Measurements from ENCODE around the gene TENM4. TPM values are rescaled to one million over a fixed set of nuclear protein-coding genes. Genes with fewer than 3 reads are reported as not detected.

TENM4 gene
- total and polyA plus RNA-seq, 10 of the 15 experiments (the other 5 are each of a cell fraction or from before 2014, with no cell fraction given) = 0.03 to 0.12 (median 0.06) TPM; not detected in 7

GRCh38 chr11:78647266-78647915 lies 793.4 kb downstream of the TENM4 start:
- TF ChIP-seq ATF3 (IDR thresholded peaks at IDR 0.05; ENCODE audit: borderline replicate concordance, extremely low read depth, low read depth, low read length) (no peak), RELA (IDR thresholded peaks at IDR 0.05; ENCODE audit: borderline replicate concordance, partially characterized antibody) (no peak), CHD1 (IDR thresholded peaks at IDR 0.05; ENCODE audit: low read depth, low read length) (no peak), ZSCAN29 (IDR thresholded peaks at IDR 0.05) (no peak), ZZZ3 (IDR thresholded peaks at IDR 0.05; ENCODE audit: control insufficient read depth, insufficient read length, low read depth) (no peak), SREBF1 (IDR thresholded peaks at IDR 0.05; ENCODE audit: low read length) (no peak), POLR2AphosphoS5 (IDR thresholded peaks at IDR 0.05; ENCODE audit: low read length) (no peak), GABPA (IDR thresholded peaks at IDR 0.05; ENCODE audit: low read depth) (no peak), ZNF217 (IDR thresholded peaks at IDR 0.05) (no peak), MYB (IDR thresholded peaks at IDR 0.05; ENCODE audit: borderline replicate concordance, low read depth, low read length) (no peak), ZNF24 (IDR thresholded peaks at IDR 0.05) (no peak), RELB (IDR thresholded peaks at IDR 0.05; ENCODE audit: low read depth) (no peak), FOS (IDR thresholded peaks at IDR 0.05; ENCODE audit: borderline replicate concordance, extremely low read depth, insufficient read length) (no peak), STAT3 (IDR thresholded peaks at IDR 0.05; ENCODE audit: low read depth, low read length) (no peak), STAT1 (conservative IDR thresholded peaks at IDR 0.05) (no peak), SMC3 (IDR thresholded peaks at IDR 0.05; ENCODE audit: borderline replicate concordance, low read length) (no peak), IRF5 (IDR thresholded peaks at IDR 0.05; ENCODE audit: borderline replicate concordance) (no peak), RCOR1 (conservative IDR thresholded peaks at IDR 0.05; ENCODE audit: low read depth, low read length) (no peak), JUNB (IDR thresholded peaks at IDR 0.05) (no peak)
- TF ChIP-seq, protein P1, sequence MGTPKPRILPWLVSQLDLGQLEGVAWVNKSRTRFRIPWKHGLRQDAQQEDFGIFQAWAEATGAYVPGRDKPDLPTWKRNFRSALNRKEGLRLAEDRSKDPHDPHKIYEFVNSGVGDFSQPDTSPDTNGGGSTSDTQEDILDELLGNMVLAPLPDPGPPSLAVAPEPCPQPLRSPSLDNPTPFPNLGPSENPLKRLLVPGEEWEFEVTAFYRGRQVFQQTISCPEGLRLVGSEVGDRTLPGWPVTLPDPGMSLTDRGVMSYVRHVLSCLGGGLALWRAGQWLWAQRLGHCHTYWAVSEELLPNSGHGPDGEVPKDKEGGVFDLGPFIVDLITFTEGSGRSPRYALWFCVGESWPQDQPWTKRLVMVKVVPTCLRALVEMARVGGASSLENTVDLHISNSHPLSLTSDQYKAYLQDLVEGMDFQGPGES (IDR thresholded peaks at IDR 0.05) = no peak
- Histone ChIP-seq H3K27ac (ENCODE audit: control insufficient read depth, insufficient read depth) (no peak overlapping the region), H3K79me2 (ENCODE audit: control insufficient read depth, insufficient read depth, low read length) (no peaks in the 10 kb centered on the region), H3K36me3 (ENCODE audit: control insufficient read depth in 2 of 2, insufficient read depth in 2 of 2, low read length in 1 of 2) (no peaks in the 10 kb centered on the region), H3K4me1 (ENCODE audit: control insufficient read depth, insufficient read depth, low read length) (no peaks in the 10 kb centered on the region), H3K9me3 (replicated peaks; ENCODE audit: control insufficient read depth, insufficient read depth, low read length) (no peaks in the 10 kb centered on the region), H4K20me1 (ENCODE audit: control insufficient read depth, insufficient read depth) (no peaks in the 10 kb centered on the region), H3K4me3 (no peak overlapping the region), H2AFZ (ENCODE audit: control insufficient read depth, low read depth, low read length) (no peak overlapping the region), H3K4me2 (ENCODE audit: control insufficient read depth, insufficient read depth) (no peak overlapping the region), H3K27me3 (replicated peaks in 1 of 2; ENCODE audit: control insufficient read depth in 2 of 2, insufficient read depth in 2 of 2, low read length in 1 of 2) (peaks cover 0 to 6% of the 10 kb centered on the region in 2 experiments; a peak in 2 of 4 replicates), H3K9ac (ENCODE audit: control insufficient read depth, insufficient read depth, low read length) (no peak overlapping the region)
- WGBS (ENCODE audit: insufficient coverage, insufficient replicate concordance, low lambda C conversion rate, missing lambda C conversion rate) = 42% methylated on average over 6 of the region's 6 CpGs
- in situ Hi-C loops (cut with MboI) (loop anchor here (10.0 to 25.0 kb wide), 2 partner anchors 427 to 840 kb away; no protein-coding TSS in a partner anchor), intact Hi-C loops (cut with micrococcal nuclease; ENCODE audit: unreplicated experiment) (loop anchor here (5.0 kb wide), 1 partner anchor 430 kb away; no protein-coding TSS in a partner anchor)
- SMC1A ChIA-PET (ENCODE audit: uncharacterized antibody, unreplicated experiment) = interaction anchor here (2.9 kb wide), 1 partner anchor 69 kb away, joined by 55 read pairs; no protein-coding TSS in a partner anchor
- CTCF ChIA-PET = interaction anchor here (1.0 to 7.5 kb wide), 16 partner anchors 8 to 847 kb away, joined by 3 to 172 read pairs (median 6); no protein-coding TSS in a partner anchor
- FAIRE-seq = no peak
- ATAC-seq = no peak
- POLR2A ChIA-PET = no interaction called here
- RAD21 ChIA-PET (ENCODE audit: unreplicated experiment) = interaction anchor here (3.3 to 4.5 kb wide), 2 partner anchors 68 to 452 kb away, joined by 37 to 40 read pairs; no protein-coding TSS in a partner anchor
- no peak for DNase-seq (ENCODE audit: low read depth, low spot score)
- no TSS peak for BruUV-seq (replicated peaks)
